Activated CD8-positive, alpha-beta T cell treated with anti-CD3 and anti-CD28 coated beads for 36 hours (primary cell): ENCODE measurements around the gene RXRA. TPM values are rescaled to one million over a fixed set of nuclear protein-coding genes. Genes with fewer than 3 reads are reported as not detected.

Source experiments
- ATAC-seq: fragments of 200-7000 bp; cut with Tn5 transposase; one replicate; pipeline ENCODE4 v1.10.0; 2021; ENCODE audit warnings: mild to moderate bottlenecking, moderate library complexity
- CTCF ChIA-PET: fragments of 350-600 bp; sonication (Branson Sonifier 250); formaldehyde crosslinking; loops from one replicate; lab custom pipeline; 2021; ENCODE audit warnings: antibody characterized with exemption; lab: Charles Lee
- POLR2A ChIA-PET: fragments of 350-600 bp; sonication (Branson Sonifier 250); formaldehyde crosslinking; loops from one replicate; lab custom pipeline; 2021; ENCODE audit warnings: antibody characterized with exemption; lab: Charles Lee
- DNase-seq: peaks from one replicate; pipeline ENCODE4 v3.0.0-alpha.2; 2020
- H3K27ac Mint-ChIP-seq: one replicate; pipeline ENCODE4 v1.8.0; 2021; ENCODE audit warnings: mild to moderate bottlenecking, mixed read lengths
- H3K27me3 Mint-ChIP-seq: one replicate; pipeline ENCODE4 v1.8.0; 2021; ENCODE audit warnings: mixed read lengths
- H3K36me3 Mint-ChIP-seq: one replicate; pipeline ENCODE4 v1.8.0; 2021; ENCODE audit warnings: low read depth, mixed read lengths
- H3K4me1 Mint-ChIP-seq: one replicate; pipeline ENCODE4 v1.8.0; 2021; ENCODE audit warnings: low read depth, mixed read lengths
- H3K4me3 Mint-ChIP-seq: one replicate; pipeline ENCODE4 v1.8.0; 2021; ENCODE audit warnings: mild to moderate bottlenecking, moderate library complexity, mixed read lengths
- H3K9me3 Mint-ChIP-seq: one replicate; pipeline ENCODE4 v1.8.0; 2021; ENCODE audit warnings: mixed read lengths
- CTCF ChIP-seq: fragments of 200-600 bp; IDR thresholded peaks from one replicate; pipeline ENCODE4 v1.8.0; 2022; ENCODE audit warnings: antibody characterized with exemption, mild to moderate bottlenecking
- intact Hi-C: fragments of 100-400 bp; cut with micrococcal nuclease; formaldehyde crosslinking; loops from one replicate; pipeline ENCODE4 v1.10.0; 2022
- total RNA-seq, 2 experiments: library from RNA; stranded (reverse); gene quantifications; one replicate each; pipeline ENCODE4 v1.2.3, GENCODE V29; 2021

RXRA gene
- total RNA-seq, 2 experiments from 2014 or later = 23.2 to 23.8 TPM

GRCh38 chr9:134321946-134322741 lies 4.1 kb upstream of the RXRA start:
- H3K36me3 Mint-ChIP-seq = no peaks in the 10 kb centered on the region
- no peak overlapping the region for H3K27ac Mint-ChIP-seq
- no peaks in the 10 kb centered on the region for H3K9me3 Mint-ChIP-seq
- peaks cover 4% of the 10 kb centered on the region for H3K4me1 Mint-ChIP-seq
- DNase-seq = no peak
- ChIA-PET CTCF (no interaction called here), POLR2A (no interaction called here)
- intact Hi-C loops = no loop called here
- no peak overlapping the region for H3K4me3 Mint-ChIP-seq
- H3K27me3 Mint-ChIP-seq = peaks cover 4% of the 10 kb centered on the region
- ATAC-seq = no peak
- no peak for TF ChIP-seq CTCF

GRCh38 chr9:134322781-134323241 lies 3.4 kb upstream of the RXRA start:
- POLR2A ChIA-PET = no interaction called here
- no peak overlapping the region for H3K27ac Mint-ChIP-seq
- CTCF ChIA-PET = no interaction called here
- TF ChIP-seq CTCF = no peak
- no peak for DNase-seq
- H3K4me1 Mint-ChIP-seq = peaks cover 7% of the 10 kb centered on the region
- ATAC-seq = no peak
- intact Hi-C loops = no loop called here
- H3K27me3 Mint-ChIP-seq = peaks cover 7% of the 10 kb centered on the region
- no peaks in the 10 kb centered on the region for H3K36me3 Mint-ChIP-seq
- H3K4me3 Mint-ChIP-seq = no peak overlapping the region
- no peaks in the 10 kb centered on the region for H3K9me3 Mint-ChIP-seq

- Mint-ChIP-seq H3K4me1 (peaks cover 7% of the 10 kb centered on the region), H3K27ac (no peak overlapping the region), H3K9me3 (no peaks in the 10 kb centered on the region), H3K36me3 (no peaks in the 10 kb centered on the region), H3K4me3 (no peak overlapping the region), H3K27me3 (peaks cover 10% of the 10 kb centered on the region)
- ATAC-seq = no peak
- intact Hi-C loops = no loop called here
- no peak for DNase-seq
- ChIA-PET POLR2A (no interaction called here), CTCF (no interaction called here)
- no peak for TF ChIP-seq CTCF
Observed at GRCh38 chr9:134323741-134324358, 2.4 kb upstream of the RXRA start.

GRCh38 chr9:134324359-134325095 lies 1.7 kb upstream of the RXRA start:
- ChIA-PET POLR2A (no interaction called here), CTCF (no interaction called here)
- intact Hi-C loops = no loop called here
- peaks cover 7% of the 10 kb centered on the region for H3K4me1 Mint-ChIP-seq
- DNase-seq (peak; percentile 15), ATAC-seq (peak; percentile 25)
- no peaks in the 10 kb centered on the region for H3K36me3 Mint-ChIP-seq
- no peaks in the 10 kb centered on the region for H3K9me3 Mint-ChIP-seq
- H3K27ac Mint-ChIP-seq = no peak overlapping the region
- H3K4me3 Mint-ChIP-seq = peak overlapping the region; percentile 34
- TF ChIP-seq CTCF = no peak
- H3K27me3 Mint-ChIP-seq = peaks cover 10% of the 10 kb centered on the region
